ENCODE data around the gene ZNF710. TPM values are rescaled to one million over a fixed set of nuclear protein-coding genes. Genes with fewer than 3 reads are reported as not detected.

Gene ZNF710
- total RNA-seq, 4 donors from 2014 or later: 6.6 to 13.8 (median 10.1) TPM

GRCh38 chr15:89998141-89998661, 2.9 kb upstream of the ZNF710 start:
- Histone ChIP-seq H3K9me3 (no peaks in the 10 kb centered on the region), H3K4me3 (no peak overlapping the region), H3K4me1 (peaks cover 3 to 28% (median 26%) of the 10 kb centered on the region in 4 donors), H3K27ac (replicated peaks in 1 of 4) (no peak overlapping the region), H3K36me3 (no peaks in the 10 kb centered on the region), H3K27me3 (no peaks in the 10 kb centered on the region)
- no peak for DNase-seq (ENCODE audit: extremely low spot score)
- intact Hi-C loops (cut with DNase I): loop anchor here (5.0 kb wide), 1 partner anchor 86 kb away; the partner anchor contains the start of gene ARPIN
- TF ChIP-seq EP300 (IDR thresholded peaks at IDR 0.05): no peak
- TF ChIP-seq POLR2AphosphoS5 (IDR thresholded peaks at IDR 0.05): no peak
- TF ChIP-seq, protein P1, sequence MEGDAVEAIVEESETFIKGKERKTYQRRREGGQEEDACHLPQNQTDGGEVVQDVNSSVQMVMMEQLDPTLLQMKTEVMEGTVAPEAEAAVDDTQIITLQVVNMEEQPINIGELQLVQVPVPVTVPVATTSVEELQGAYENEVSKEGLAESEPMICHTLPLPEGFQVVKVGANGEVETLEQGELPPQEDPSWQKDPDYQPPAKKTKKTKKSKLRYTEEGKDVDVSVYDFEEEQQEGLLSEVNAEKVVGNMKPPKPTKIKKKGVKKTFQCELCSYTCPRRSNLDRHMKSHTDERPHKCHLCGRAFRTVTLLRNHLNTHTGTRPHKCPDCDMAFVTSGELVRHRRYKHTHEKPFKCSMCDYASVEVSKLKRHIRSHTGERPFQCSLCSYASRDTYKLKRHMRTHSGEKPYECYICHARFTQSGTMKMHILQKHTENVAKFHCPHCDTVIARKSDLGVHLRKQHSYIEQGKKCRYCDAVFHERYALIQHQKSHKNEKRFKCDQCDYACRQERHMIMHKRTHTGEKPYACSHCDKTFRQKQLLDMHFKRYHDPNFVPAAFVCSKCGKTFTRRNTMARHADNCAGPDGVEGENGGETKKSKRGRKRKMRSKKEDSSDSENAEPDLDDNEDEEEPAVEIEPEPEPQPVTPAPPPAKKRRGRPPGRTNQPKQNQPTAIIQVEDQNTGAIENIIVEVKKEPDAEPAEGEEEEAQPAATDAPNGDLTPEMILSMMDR (IDR thresholded peaks at IDR 0.05): no peak
- TF ChIP-seq POLR2A (IDR thresholded peaks at IDR 0.05; ENCODE audit: low read depth): no peak
- WGBS: 62% methylated on average over 5 of the region's 5 CpGs

- 71% methylated on average over 12 of the region's 12 CpGs for WGBS
- H3K4me3 ChIP-seq: no peak overlapping the region
- intact Hi-C loops (cut with DNase I): loop anchor here (5.0 kb wide), 1 partner anchor 87 kb away; the partner anchor contains the start of gene ARPIN
- no peaks in the 10 kb centered on the region for H3K36me3 ChIP-seq
- H3K27me3 ChIP-seq: no peaks in the 10 kb centered on the region
- DNase-seq (ENCODE audit: extremely low spot score): no peak
- no peaks in the 10 kb centered on the region for H3K9me3 ChIP-seq
- peaks cover 4 to 37% (median 35%) of the 10 kb centered on the region in 4 donors for H3K4me1 ChIP-seq
- TF ChIP-seq POLR2A (IDR thresholded peaks at IDR 0.05; ENCODE audit: low read depth): no peak
- TF ChIP-seq, protein P1 (IDR thresholded peaks at IDR 0.05): no peak
- peak overlapping the region in 3 of 4 donors; percentile 83 to 93 (median 88) for H3K27ac ChIP-seq (replicated peaks in 1 of 4)
These were observed 2.0 kb upstream of the ZNF710 start for GRCh38 chr15:89998923-89999675.

- no peaks in the 10 kb centered on the region for H3K9me3 ChIP-seq
- peak overlapping the region; percentile 83 to 93 (median 90) for H3K27ac ChIP-seq (replicated peaks in 1 of 4)
- no peak for DNase-seq (ENCODE audit: extremely low spot score)
- 29% methylated on average over 13 of the region's 14 CpGs for WGBS
- peak overlapping the region; percentile 87 to 97 (median 90) for H3K4me3 ChIP-seq
- intact Hi-C loops (cut with DNase I): loop anchor here (5.0 kb wide), 2 partner anchors 68 to 87 kb away; partner anchors contain the start of gene ARPIN
- H3K36me3 ChIP-seq: no peaks in the 10 kb centered on the region
- TF ChIP-seq, protein P1 (IDR thresholded peaks at IDR 0.05): no peak
- TF ChIP-seq EP300 (IDR thresholded peaks at IDR 0.05) (no peak), POLR2AphosphoS5 (IDR thresholded peaks at IDR 0.05) (no peak), POLR2A (IDR thresholded peaks at IDR 0.05; ENCODE audit: low read depth) (no peak)
- no peaks in the 10 kb centered on the region for H3K27me3 ChIP-seq
- peaks cover 10 to 43% (median 41%) of the 10 kb centered on the region in 4 donors for H3K4me1 ChIP-seq
These were observed 1.4 kb upstream of the ZNF710 start for GRCh38 chr15:89999676-90000185.

- Histone ChIP-seq H3K36me3 (no peaks in the 10 kb centered on the region), H3K4me1 (peaks cover 16 to 50% (median 48%) of the 10 kb centered on the region in 4 donors), H3K27ac (replicated peaks in 1 of 4) (peak overlapping the region; percentile 83 to 93 (median 90)), H3K27me3 (no peaks in the 10 kb centered on the region), H3K4me3 (peak overlapping the region; percentile 87 to 97 (median 90)), H3K9me3 (no peaks in the 10 kb centered on the region)
- no peak for DNase-seq (ENCODE audit: extremely low spot score)
- TF ChIP-seq EP300 (IDR thresholded peaks at IDR 0.05): no peak
- TF ChIP-seq POLR2AphosphoS5 (IDR thresholded peaks at IDR 0.05): no peak
- intact Hi-C loops (cut with DNase I): loop anchor here (5.0 kb wide), 1 partner anchor 67 kb away; no protein-coding TSS in a partner anchor
- WGBS: 0% methylated on average over 16 of the region's 63 CpGs
These were observed 730 bp upstream of the ZNF710 start for GRCh38 chr15:90000186-90001001.

Data from esophagus muscularis mucosa (tissue), 4 donors.